Loucy (cell line): ENCODE data around the gene COL6A1.

Experiments
- H2AFZ ChIP-seq: fragments of 200-600 bp; sonication (generic); 2 replicates; pipeline ENCODE4 v1.6.0; 2016; ENCODE audit warnings: antibody characterized with exemption, mild to moderate bottlenecking, low read length, moderate library complexity
- H3F3A ChIP-seq: fragments of 200-600 bp; 2 replicates; pipeline ENCODE4 v1.6.0; 2016; ENCODE audit warnings: antibody characterized with exemption, low read depth, mild to moderate bottlenecking
- H3K27me3 ChIP-seq: fragments of 200-600 bp; sonication (generic); 2 replicates; pipeline ENCODE4 v1.6.1; 2014; ENCODE audit warnings: low read length, mild to moderate bottlenecking; ENCODE audit not compliant: insufficient read depth, poor library complexity, severe bottlenecking
- H3K36me3 ChIP-seq: fragments of 200-600 bp; sonication (generic); 2 replicates; pipeline ENCODE4 v1.6.1; 2016; ENCODE audit warnings: low read length; ENCODE audit not compliant: insufficient read depth
- H3K4me1 ChIP-seq: fragments of 200-600 bp; sonication (generic); 2 replicates; pipeline ENCODE4 v1.5.1; 2014; ENCODE audit warnings: low read length, mild to moderate bottlenecking; ENCODE audit not compliant: insufficient read depth, poor library complexity, severe bottlenecking
- H3K4me2 ChIP-seq: fragments of 200-600 bp; sonication (generic); 2 replicates; pipeline ENCODE4 v1.6.0; 2014; ENCODE audit warnings: antibody characterized with exemption, low read length, low read depth, mild to moderate bottlenecking; ENCODE audit not compliant: poor library complexity, severe bottlenecking
- H3K4me3 ChIP-seq: fragments of 200-600 bp; sonication (generic); 2 replicates; pipeline ENCODE4 v1.5.1; 2014; ENCODE audit warnings: low read length, mild to moderate bottlenecking, mixed read lengths; ENCODE audit not compliant: poor library complexity, severe bottlenecking
- H3K79me2 ChIP-seq: fragments of 200-600 bp; sonication (generic); 2 replicates; pipeline ENCODE4 v1.6.1; 2014; ENCODE audit warnings: low read length; ENCODE audit not compliant: insufficient read depth
- H3K9ac ChIP-seq: fragments of 200-600 bp; sonication (generic); 2 replicates; pipeline ENCODE4 v1.6.0; 2014; ENCODE audit warnings: mild to moderate bottlenecking, low read depth, low read length, moderate library complexity; ENCODE audit not compliant: poor library complexity, severe bottlenecking
- H3K9me2 ChIP-seq: fragments of 200-600 bp; sonication (generic); replicated peaks from 2 replicates; pipeline ENCODE4 v1.6.1; 2016; ENCODE audit warnings: low read depth, low read length, mixed read lengths
- H3K9me3 ChIP-seq: fragments of 200-600 bp; sonication (generic); 2 replicates; pipeline ENCODE4 v1.6.1; 2014; ENCODE audit warnings: mild to moderate bottlenecking, antibody characterized with exemption, low read length, low read depth; ENCODE audit not compliant: insufficient read depth
- H4K20me1 ChIP-seq: fragments of 200-600 bp; sonication (generic); 2 replicates; pipeline ENCODE4 v1.6.0; 2014; ENCODE audit warnings: antibody characterized with exemption, low read length, mild to moderate bottlenecking; ENCODE audit not compliant: insufficient read depth, poor library complexity, severe bottlenecking
- CTCF ChIP-seq: fragments of 200-600 bp; sonication (generic); conservative IDR thresholded peaks from 2 replicates; pipeline ENCODE4 v1.5.1; 2014; ENCODE audit warnings: mild to moderate bottlenecking, antibody characterized with exemption, low read length
- EZH2phosphoT487 ChIP-seq: fragments of 200-600 bp; IDR thresholded peaks from 2 replicates; pipeline ENCODE4 v1.6.1; 2018; ENCODE audit warnings: antibody characterized with exemption, mild to moderate bottlenecking, moderate library complexity, borderline replicate concordance

Gene COL6A1

GRCh38 chr21:45997205-45997494 lies 15.6 kb downstream of the COL6A1 start:
- no peaks in the 10 kb centered on the region; the same call in 1 of the 2 replicates for H3K9me3 ChIP-seq
- H3K79me2 ChIP-seq = no peaks in the 10 kb centered on the region
- H3K27me3 ChIP-seq = no peaks in the 10 kb centered on the region
- H4K20me1 ChIP-seq = no peaks in the 10 kb centered on the region
- H3K9ac ChIP-seq = no peak overlapping the region
- no peaks in the 10 kb centered on the region for H3K4me1 ChIP-seq
- no peak overlapping the region for H3K4me3 ChIP-seq
- H3F3A ChIP-seq = no peaks in the 10 kb centered on the region
- TF ChIP-seq EZH2phosphoT487 = no peak
- no peak for TF ChIP-seq CTCF
- no peak overlapping the region for H3K4me2 ChIP-seq
- H3K36me3 ChIP-seq = no peaks in the 10 kb centered on the region
- H2AFZ ChIP-seq = no peak overlapping the region
- H3K9me2 ChIP-seq = no peaks in the 10 kb centered on the region

- Histone ChIP-seq H3K79me2 (no peaks in the 10 kb centered on the region), H3K4me2 (no peak overlapping the region), H3K9me3 (no peaks in the 10 kb centered on the region; the same call in 1 of the 2 replicates), H3K27me3 (no peaks in the 10 kb centered on the region), H3F3A (no peaks in the 10 kb centered on the region), H3K4me1 (no peaks in the 10 kb centered on the region), H3K36me3 (no peaks in the 10 kb centered on the region), H3K4me3 (no peak overlapping the region), H3K9me2 (no peaks in the 10 kb centered on the region), H2AFZ (no peak overlapping the region), H3K9ac (no peak overlapping the region), H4K20me1 (no peaks in the 10 kb centered on the region)
- TF ChIP-seq EZH2phosphoT487 = no peak
- TF ChIP-seq CTCF = no peak
These were observed 16.1 kb downstream of the COL6A1 start for GRCh38 chr21:45997495-45998275.

- H3K36me3 ChIP-seq = no peaks in the 10 kb centered on the region
- no peaks in the 10 kb centered on the region for H3K9me2 ChIP-seq
- H2AFZ ChIP-seq = no peak overlapping the region
- H3K4me1 ChIP-seq = no peaks in the 10 kb centered on the region
- TF ChIP-seq EZH2phosphoT487 (no peak), CTCF (no peak)
- H3K4me2 ChIP-seq = no peak overlapping the region
- H3F3A ChIP-seq = no peaks in the 10 kb centered on the region
- H4K20me1 ChIP-seq = no peaks in the 10 kb centered on the region
- no peak overlapping the region for H3K9ac ChIP-seq
- no peaks in the 10 kb centered on the region for H3K27me3 ChIP-seq
- no peak overlapping the region for H3K4me3 ChIP-seq
- H3K79me2 ChIP-seq = no peaks in the 10 kb centered on the region
- H3K9me3 ChIP-seq = no peaks in the 10 kb centered on the region; the same call in 1 of the 2 replicates
These were observed 16.7 kb downstream of the COL6A1 start for GRCh38 chr21:45998276-45998701.
